ENCODE results near the gene LTBP4.
A peak's percentile ranks its signal among the peaks of the same experiment; 100 is the strongest.

LTBP4 gene

GRCh38 chr19:40565355-40565754, 35.8 kb upstream of the LTBP4 start:
- Histone ChIP-seq H3K36me3 (no peaks in the 10 kb centered on the region), H3K4me2 (no peak overlapping the region), H3K4me3 (no peak overlapping the region), H3K27me3 (peaks cover 40% of the 10 kb centered on the region), H3K27ac (no peak overlapping the region), H3K9ac (no peak overlapping the region), H3K9me3 (no peaks in the 10 kb centered on the region), H4K20me1 (no peaks in the 10 kb centered on the region), H3K4me1 (peaks cover 16% of the 10 kb centered on the region)
- TF ChIP-seq Cebpa-rat (IDR thresholded peaks at IDR 0.05) = no peak

GRCh38 chr19:40565910-40566495, 35.2 kb upstream of the LTBP4 start:
- Histone ChIP-seq H3K36me3 (no peaks in the 10 kb centered on the region), H3K4me1 (peaks cover 18% of the 10 kb centered on the region), H3K27ac (no peak overlapping the region), H4K20me1 (no peaks in the 10 kb centered on the region), H3K4me2 (no peak overlapping the region), H3K4me3 (no peak overlapping the region), H3K9me3 (no peaks in the 10 kb centered on the region), H3K27me3 (peaks cover 40% of the 10 kb centered on the region), H3K9ac (no peak overlapping the region)
- TF ChIP-seq Cebpa-rat (IDR thresholded peaks at IDR 0.05) = no peak

- H3K36me3 ChIP-seq = no peaks in the 10 kb centered on the region
- no peaks in the 10 kb centered on the region for H4K20me1 ChIP-seq
- no peak overlapping the region for H3K4me3 ChIP-seq
- peaks cover 24% of the 10 kb centered on the region for H3K4me1 ChIP-seq
- peaks cover 40% of the 10 kb centered on the region for H3K27me3 ChIP-seq
- no peak overlapping the region for H3K4me2 ChIP-seq
- no peaks in the 10 kb centered on the region for H3K9me3 ChIP-seq
- TF ChIP-seq Cebpa-rat (IDR thresholded peaks at IDR 0.05) = no peak
- H3K27ac ChIP-seq = no peak overlapping the region
- no peak overlapping the region for H3K9ac ChIP-seq
Observed at GRCh38 chr19:40567040-40567749, 34.0 kb upstream of the LTBP4 start.

- Histone ChIP-seq H3K27me3 (peaks cover 40% of the 10 kb centered on the region), H3K4me1 (peaks cover 26% of the 10 kb centered on the region), H3K9me3 (no peaks in the 10 kb centered on the region), H4K20me1 (no peaks in the 10 kb centered on the region), H3K36me3 (no peaks in the 10 kb centered on the region), H3K4me2 (no peak overlapping the region), H3K27ac (no peak overlapping the region), H3K9ac (no peak overlapping the region), H3K4me3 (no peak overlapping the region)
- no peak for TF ChIP-seq Cebpa-rat (IDR thresholded peaks at IDR 0.05)
Observed at GRCh38 chr19:40567750-40568494, 33.2 kb upstream of the LTBP4 start.

GRCh38 chr19:40570313-40571004, 30.7 kb upstream of the LTBP4 start:
- Histone ChIP-seq H3K4me1 (peaks cover 42% of the 10 kb centered on the region), H3K36me3 (no peaks in the 10 kb centered on the region), H3K27ac (peak overlapping the region; percentile 60; the same call in 1 of the 2 replicates), H3K9me3 (no peaks in the 10 kb centered on the region), H3K27me3 (peaks cover 40% of the 10 kb centered on the region), H3K9ac (peak overlapping the region; percentile 72), H3K4me2 (peak overlapping the region; percentile 95), H4K20me1 (no peaks in the 10 kb centered on the region), H3K4me3 (peak overlapping the region; percentile 69)
- no peak for TF ChIP-seq Cebpa-rat (IDR thresholded peaks at IDR 0.05)

- Histone ChIP-seq H3K9ac (no peak overlapping the region), H3K4me1 (peaks cover 47% of the 10 kb centered on the region), H3K27me3 (peaks cover 36% of the 10 kb centered on the region), H3K4me2 (peak overlapping the region; percentile 57), H3K36me3 (no peaks in the 10 kb centered on the region), H3K9me3 (no peaks in the 10 kb centered on the region), H3K27ac (no peak overlapping the region), H4K20me1 (no peaks in the 10 kb centered on the region), H3K4me3 (no peak overlapping the region)
- TF ChIP-seq Cebpa-rat (IDR thresholded peaks at IDR 0.05) = no peak
Observed at GRCh38 chr19:40571005-40571318, 30.2 kb upstream of the LTBP4 start.

GRCh38 chr19:40571831-40572495, 29.2 kb upstream of the LTBP4 start:
- Histone ChIP-seq H3K27ac (peak overlapping the region; percentile 10; the same call in 1 of the 2 replicates), H3K36me3 (no peaks in the 10 kb centered on the region), H3K4me1 (peaks cover 48% of the 10 kb centered on the region), H3K9me3 (no peaks in the 10 kb centered on the region), H3K4me2 (peak overlapping the region; percentile 57), H4K20me1 (no peaks in the 10 kb centered on the region), H3K9ac (0 out of 2 replicates have a peak overlapping the region, but pooled peaks have one; percentile 1), H3K27me3 (peaks cover 26% of the 10 kb centered on the region), H3K4me3 (no peak overlapping the region)
- TF ChIP-seq Cebpa-rat (IDR thresholded peaks at IDR 0.05) = no peak

GRCh38 chr19:40575326-40575725, 25.8 kb upstream of the LTBP4 start:
- H3K4me2 ChIP-seq = peak overlapping the region; percentile 92
- peak overlapping the region; percentile 80 for H3K4me3 ChIP-seq
- peaks cover 19% of the 10 kb centered on the region for H3K36me3 ChIP-seq
- H3K9me3 ChIP-seq = no peaks in the 10 kb centered on the region
- peak overlapping the region; percentile 87 for H3K27ac ChIP-seq
- peak overlapping the region; percentile 86 for H3K9ac ChIP-seq
- H4K20me1 ChIP-seq = 0 out of 2 replicates have a peak, but pooled peaks cover 12% of the 10 kb centered on the region
- no peak for TF ChIP-seq Cebpa-rat (IDR thresholded peaks at IDR 0.05)
- peaks cover 71% of the 10 kb centered on the region for H3K4me1 ChIP-seq
- no peaks in the 10 kb centered on the region for H3K27me3 ChIP-seq

- H3K4me2 ChIP-seq = peak overlapping the region; percentile 92
- no peak for TF ChIP-seq Cebpa-rat (IDR thresholded peaks at IDR 0.05)
- no peaks in the 10 kb centered on the region for H3K9me3 ChIP-seq
- H3K4me3 ChIP-seq = peak overlapping the region; percentile 80
- 0 out of 2 replicates have a peak, but pooled peaks cover 16% of the 10 kb centered on the region for H4K20me1 ChIP-seq
- peak overlapping the region; percentile 87 for H3K27ac ChIP-seq
- peaks cover 28% of the 10 kb centered on the region for H3K36me3 ChIP-seq
- H3K27me3 ChIP-seq = no peaks in the 10 kb centered on the region
- H3K4me1 ChIP-seq = peaks cover 76% of the 10 kb centered on the region
- peak overlapping the region; percentile 86 for H3K9ac ChIP-seq
Observed at GRCh38 chr19:40576151-40576584, 25.0 kb upstream of the LTBP4 start.

Data from BLaER1 (cell line).